HepG2 (cell line): ENCODE measurements around the gene CPZ. TPM values are rescaled to one million over a fixed set of nuclear protein-coding genes. Genes with fewer than 3 reads are reported as not detected.

ENCODE experiments used
- CREM ChIP-seq, 2 experiments: sonication (generic) in 1 of 2; formaldehyde crosslinking in 1 of 2; IDR thresholded peaks; 2 replicates each; pipeline versions ENCODE4 v1.4.0 to v1.6.1; 2016 to 2020; ENCODE audit warnings: antibody characterized with exemption in 1 of 2, mild to moderate bottlenecking in 1 of 2, missing genetic modification reagents in 1 of 2
- HMG20A ChIP-seq: IDR thresholded peaks from 2 replicates; pipeline ENCODE4 v1.6.1; 2016; ENCODE audit warnings: borderline replicate concordance
- HOXA9 ChIP-seq: sonication (generic); formaldehyde crosslinking; IDR thresholded peaks from 2 replicates; pipeline ENCODE4 v1.8.1; 2022; ENCODE audit warnings: missing genetic modification reagents, mild to moderate bottlenecking, moderate library complexity, borderline replicate concordance
- MED8 ChIP-seq: sonication (generic); formaldehyde crosslinking; IDR thresholded peaks from 2 replicates; pipeline ENCODE4 v1.8.1; 2023; ENCODE audit warnings: mild to moderate bottlenecking, missing genetic modification reagents; ENCODE audit not compliant: insufficient replicate concordance
- MYPOP ChIP-seq: sonication (generic); formaldehyde crosslinking; IDR thresholded peaks from 2 replicates; pipeline ENCODE4 v1.8.1; 2023; ENCODE audit warnings: mild to moderate bottlenecking, moderate library complexity, missing genetic modification reagents
- NFE2L2 ChIP-seq: fragments of 150-350 bp; IDR thresholded peaks from 2 replicates; pipeline ENCODE4 v1.6.1; 2014; ENCODE audit warnings: low read length
- SMARCE1 ChIP-seq: fragments of 450-650 bp; IDR thresholded peaks from 2 replicates; pipeline ENCODE4 v1.6.1; 2017; ENCODE audit warnings: borderline replicate concordance
- SMC3 ChIP-seq: IDR thresholded peaks from 2 replicates; pipeline ENCODE4 v1.6.1; 2011; ENCODE audit warnings: low read length, improper control_type of control experiment
- SNAPC4 ChIP-seq: sonication (generic); formaldehyde crosslinking; IDR thresholded peaks from 2 replicates; pipeline ENCODE4 v1.4.0; 2020; ENCODE audit warnings: mild to moderate bottlenecking, missing genetic modification reagents
- SP140L ChIP-seq: sonication (generic); formaldehyde crosslinking; IDR thresholded peaks from 2 replicates; pipeline ENCODE4 v1.4.0; 2020; ENCODE audit warnings: missing genetic modification reagents, borderline replicate concordance
- ZFP41 ChIP-seq: sonication (generic); formaldehyde crosslinking; IDR thresholded peaks from 2 replicates; pipeline ENCODE4 v1.4.0; 2020; ENCODE audit warnings: mild to moderate bottlenecking, missing genetic modification reagents, borderline replicate concordance
- ZHX2 ChIP-seq, 2 experiments: sonication (generic) in 1 of 2; formaldehyde crosslinking in 1 of 2; IDR thresholded peaks; 2 replicates each; pipeline versions ENCODE4 v1.6.1 to v1.9.0; 2014 to 2022; ENCODE audit warnings: antibody characterized with exemption in 1 of 2, borderline replicate concordance in 1 of 2, inconsistent platforms in 1 of 2, low read depth in 1 of 2, missing genetic modification reagents in 1 of 2
- ZNF547 ChIP-seq: sonication (generic); formaldehyde crosslinking; IDR thresholded peaks from 2 replicates; pipeline ENCODE4 v1.5.1; 2020; ENCODE audit warnings: mild to moderate bottlenecking, missing genetic modification reagents
- ZNF704 ChIP-seq: sonication (generic); formaldehyde crosslinking; IDR thresholded peaks from 2 replicates; pipeline ENCODE4 v1.8.1; 2023; ENCODE audit warnings: mild to moderate bottlenecking, inconsistent platforms, moderate library complexity, missing genetic modification reagents, borderline replicate concordance
- polyA plus RNA-seq, 8 experiments: library from polyadenylated mRNA; depleted of rRNA in 3 of 8; stranded (reverse) in 7 of 8; unstranded in 1 of 8; fragments of >200 nt; fragmentation: Illumina TruSeq in 4 of 8; extraction: Trizol in 4 of 8; gene quantifications; 2 replicates each; pipeline versions ENCODE4 v1.2.1 to v1.2.3, GENCODE V29; 2011 to 2016; ENCODE audit warnings: low read depth in 4 of 8, missing spikeins in 1 of 8, mixed read lengths in 1 of 8; ENCODE audit not compliant: insufficient read depth in 1 of 8
- total RNA-seq, 5 experiments: library from RNA; depleted of rRNA; stranded (reverse); fragments of >200 nt; fragmentation: Illumina TruSeq; extraction: Trizol; gene quantifications; 2 replicates each; pipeline ENCODE4 v1.2.3, GENCODE V29; 2016; ENCODE audit warnings: low read depth in 1 of 5

Gene CPZ
- total and polyA plus RNA-seq, 2 of the 13 experiments (the other 11 are each of a cell fraction or from before 2014, with no cell fraction given): 0.58 to 0.61 TPM

- TF ChIP-seq MYPOP (CRISPR knock-in tag) (peak; percentile 76; the same call in 1 of the 2 replicates), HOXA9 (no peak), NFE2L2 (no peak), MED8 (CRISPR knock-in tag) (no peak), SNAPC4 (no peak), SP140L (CRISPR knock-in tag) (no peak), ZHX2 (IDR thresholded peaks at IDR 0.05; ENCODE audit: low read depth) (no peak), ZHX2 (CRISPR knock-in tag; IDR thresholded peaks at IDR 0.05; ENCODE audit: borderline replicate concordance) (no peak), SMARCE1 (no peak), ZFP41 (CRISPR knock-in tag) (no peak), HMG20A (CRISPR knock-in tag) (no peak), ZNF547 (peak; percentile 37; the same call in 1 of the 2 replicates), ZNF704 (CRISPR knock-in tag) (0 out of 2 replicates have a peak, but pooled peaks have one; percentile 42), CREM (IDR thresholded peaks at IDR 0.05) (no peak), CREM (CRISPR knock-in tag; IDR thresholded peaks at IDR 0.05) (no peak), SMC3 (no peak)
These were observed 12.1 kb upstream of the CPZ start, which contains the start of gene GPR78 (continued) for GRCh38 chr4:8580321-8581093.
